Neuronal stem cell (in vitro differentiated cells): ENCODE results near the gene SLC12A6.
"Not testable (repeated sequence)": the region's sequence is repeated elsewhere in the genome, so short reads cannot be mapped to it uniquely, and the experiment has no call there.

ENCODE experiments used
- DNase-seq: peaks from one replicate; pipeline ENCODE4 v3.0.0-alpha.2; 2013; ENCODE audit warnings: low spot score
- H2AFZ ChIP-seq: one replicate; pipeline ENCODE4 v1.6.1; 2013; ENCODE audit warnings: mild to moderate bottlenecking, low read length, inconsistent platforms
- H2AK5ac ChIP-seq: 2 replicates; pipeline ENCODE4 v1.6.1; 2013; ENCODE audit warnings: low read depth, mild to moderate bottlenecking, inconsistent platforms, low read length, moderate library complexity, mixed read lengths
- H2BK120ac ChIP-seq: 2 replicates; pipeline ENCODE4 v1.6.1; 2013; ENCODE audit warnings: low read depth, mild to moderate bottlenecking, inconsistent platforms, low read length, moderate library complexity, mixed read lengths
- H2BK12ac ChIP-seq: one replicate; pipeline ENCODE4 v1.6.1; 2013; ENCODE audit warnings: low read length, inconsistent platforms
- H2BK15ac ChIP-seq: 2 replicates; pipeline ENCODE4 v1.6.1; 2013; ENCODE audit warnings: mild to moderate bottlenecking, low read length, inconsistent platforms, mixed read lengths
- H2BK5ac ChIP-seq: one replicate; pipeline ENCODE4 v1.6.1; 2013; ENCODE audit warnings: inconsistent platforms, mild to moderate bottlenecking, low read length, moderate library complexity
- H3K14ac ChIP-seq: one replicate; pipeline ENCODE4 v1.6.1; 2013; ENCODE audit warnings: low read length, inconsistent platforms
- H3K18ac ChIP-seq: 2 replicates; pipeline ENCODE4 v1.6.1; 2013; ENCODE audit warnings: low read length, inconsistent platforms
- H3K23ac ChIP-seq: 2 replicates; pipeline ENCODE4 v1.6.1; 2013; ENCODE audit warnings: low read depth, mild to moderate bottlenecking, mixed read lengths, low read length, inconsistent platforms; ENCODE audit not compliant: poor library complexity
- H3K27ac ChIP-seq: replicated peaks from 3 replicates; pipeline ENCODE4 v1.5.1; 2013; ENCODE audit warnings: low read length, inconsistent platforms
- H3K27me3 ChIP-seq, 3 experiments: 2 replicates each; pipeline ENCODE4 v1.6.1; 2013; ENCODE audit warnings: low read length in 3 of 3, mild to moderate bottlenecking in 2 of 3, inconsistent platforms in 1 of 3, low read depth in 1 of 3, mixed read lengths in 1 of 3, moderate library complexity in 1 of 3; ENCODE audit not compliant: control insufficient read depth in 3 of 3, insufficient read depth in 3 of 3
- H3K36me3 ChIP-seq, 2 donors: replicated peaks in 1 of 2; 2 replicates each; pipeline ENCODE4 v1.6.1; 2013; ENCODE audit warnings: low read length in 2 of 2; ENCODE audit not compliant: control insufficient read depth in 2 of 2, insufficient read depth in 2 of 2
- H3K4ac ChIP-seq: 2 replicates; pipeline ENCODE4 v1.6.1; 2013; ENCODE audit warnings: inconsistent platforms, mild to moderate bottlenecking, low read length, moderate library complexity
- H3K4me1 ChIP-seq, 2 donors: 1 replicate in 1 of 2; 2 replicates in 1 of 2; pipeline ENCODE4 v1.6.1; 2013; ENCODE audit warnings: low read length in 2 of 2, low read depth in 1 of 2; ENCODE audit not compliant: control insufficient read depth in 2 of 2, insufficient read depth in 1 of 2
- H3K4me2 ChIP-seq: one replicate; pipeline ENCODE4 v1.6.1; 2013; ENCODE audit warnings: mild to moderate bottlenecking, low read length, inconsistent platforms; ENCODE audit not compliant: insufficient read depth, poor library complexity, severe bottlenecking
- H3K4me3 ChIP-seq, 2 donors: 2 replicates each; pipeline ENCODE4 v1.5.1; 2013; ENCODE audit warnings: low read length in 2 of 2, mild to moderate bottlenecking in 2 of 2, inconsistent platforms in 1 of 2, moderate library complexity in 1 of 2
- H3K79me1 ChIP-seq: one replicate; pipeline ENCODE4 v1.6.1; 2013; ENCODE audit warnings: low read depth, mild to moderate bottlenecking, inconsistent platforms, low read length, moderate library complexity
- H3K9ac ChIP-seq: one replicate; pipeline ENCODE4 v1.6.1; 2013; ENCODE audit warnings: mild to moderate bottlenecking, low read depth, low read length, inconsistent platforms; ENCODE audit not compliant: poor library complexity
- H3K9me3 ChIP-seq, 2 donors: replicated peaks in 1 of 2; 2 replicates each; pipeline versions ENCODE3 to v1.6.1; 2013; ENCODE audit warnings: low read length in 2 of 2, mild to moderate bottlenecking in 2 of 2, inconsistent platforms in 1 of 2, low read depth in 1 of 2, mixed read lengths in 1 of 2, moderate library complexity in 1 of 2; ENCODE audit not compliant: control insufficient read depth in 2 of 2, insufficient read depth in 1 of 2
- H4K8ac ChIP-seq: one replicate; pipeline ENCODE4 v1.6.1; 2013; ENCODE audit warnings: low read depth, mild to moderate bottlenecking, inconsistent platforms, low read length, moderate library complexity
- H4K91ac ChIP-seq: one replicate; pipeline ENCODE4 v1.6.1; 2013; ENCODE audit warnings: low read length, low read depth, mild to moderate bottlenecking, inconsistent platforms; ENCODE audit not compliant: poor library complexity
- WGBS, 2 donors: extraction: QIAGEN DNeasy Blood & Tissue Kit; methylation state at CpG; one replicate each; pipeline ENCODE4 v1.1.7; 2013; ENCODE audit warnings: missing lambda C conversion rate in 2 of 2, mixed read lengths in 1 of 2; ENCODE audit not compliant: insufficient read length in 2 of 2, insufficient replicate concordance in 1 of 2; ENCODE audit errors: extremely low coverage in 2 of 2; 5-methylcytosine and 5-hydroxymethylcytosine counted together

The SLC12A6 gene

GRCh38 chr15:34193272-34193671 is 144.3 kb downstream of the SLC12A6 start:
- not testable (repeated sequence) for H2AK5ac ChIP-seq, H4K8ac ChIP-seq, H3K27me3 ChIP-seq, H3K79me1 ChIP-seq, H2BK12ac ChIP-seq, H3K4me3 ChIP-seq, H3K18ac ChIP-seq, H2BK15ac ChIP-seq, H2AFZ ChIP-seq, H4K91ac ChIP-seq, H2BK5ac ChIP-seq, DNase-seq, H3K4me2 ChIP-seq, H3K27ac ChIP-seq, H2BK120ac ChIP-seq, H3K4ac ChIP-seq, H3K9ac ChIP-seq, H3K23ac ChIP-seq, H3K4me1 ChIP-seq, H3K9me3 ChIP-seq, H3K14ac ChIP-seq
- no CpG with 5 or more reads among the region's 7 CpGs for WGBS, 2 donors
- H3K36me3 ChIP-seq = peaks cover 2 to 29% of the 10 kb centered on the region in 2 donors

- Histone ChIP-seq H2BK120ac (no peak overlapping the region), H3K4ac (no peak overlapping the region), H3K18ac (no peak overlapping the region), H3K23ac (no peak overlapping the region), H3K4me2 (no peak overlapping the region), H3K4me1 (no peaks in the 10 kb centered on the region), H2BK15ac (no peak overlapping the region), H3K36me3 (peaks cover 3 to 34% of the 10 kb centered on the region in 2 donors), H3K27me3 (no peaks in the 10 kb centered on the region), H3K9me3 (peaks cover 0 to 25% of the 10 kb centered on the region in 2 donors), H3K79me1 (peaks cover 7% of the 10 kb centered on the region), H3K14ac (no peak overlapping the region), H3K27ac (no peak overlapping the region), H2BK5ac (no peak overlapping the region), H2AFZ (no peak overlapping the region), H2AK5ac (no peak overlapping the region), H4K91ac (no peak overlapping the region), H2BK12ac (no peak overlapping the region), H4K8ac (no peak overlapping the region), H3K4me3 (no peak overlapping the region), H3K9ac (no peak overlapping the region)
- no CpG with 5 or more reads among the region's 5 CpGs for WGBS, 2 donors
- DNase-seq = no peak
These were observed 148.9 kb downstream of the SLC12A6 start for GRCh38 chr15:34188711-34189110.

- H2BK15ac ChIP-seq = no peak overlapping the region
- H2BK5ac ChIP-seq = no peak overlapping the region
- peaks cover 3 to 29% of the 10 kb centered on the region in 2 donors for H3K36me3 ChIP-seq
- H3K9me3 ChIP-seq = peaks cover 0 to 25% of the 10 kb centered on the region in 2 donors
- H3K9ac ChIP-seq = no peak overlapping the region
- H3K4me3 ChIP-seq = no peak overlapping the region
- WGBS, 2 donors = no CpG with 5 or more reads among the region's 4 CpGs
- H4K8ac ChIP-seq = no peak overlapping the region
- H3K14ac ChIP-seq = no peak overlapping the region
- H3K18ac ChIP-seq = no peak overlapping the region
- H2BK120ac ChIP-seq = no peak overlapping the region
- peaks cover 7% of the 10 kb centered on the region for H3K79me1 ChIP-seq
- H3K4me2 ChIP-seq = no peak overlapping the region
- no peaks in the 10 kb centered on the region for H3K4me1 ChIP-seq
- H3K4ac ChIP-seq = no peak overlapping the region
- no peak overlapping the region for H3K23ac ChIP-seq
- H2BK12ac ChIP-seq = no peak overlapping the region
- no peak overlapping the region for H2AFZ ChIP-seq
- no peak for DNase-seq
- H4K91ac ChIP-seq = no peak overlapping the region
- no peaks in the 10 kb centered on the region for H3K27me3 ChIP-seq
- no peak overlapping the region for H2AK5ac ChIP-seq
- no peak overlapping the region for H3K27ac ChIP-seq
These were observed 151.9 kb downstream of the SLC12A6 start for GRCh38 chr15:34185666-34186065.

GRCh38 chr15:34182942-34183341 is 154.6 kb downstream of the SLC12A6 start:
- Histone ChIP-seq H3K4me2 (no peak overlapping the region), H2BK12ac (no peak overlapping the region), H4K91ac (no peak overlapping the region), H2BK15ac (no peak overlapping the region), H2AFZ (no peak overlapping the region), H2BK5ac (no peak overlapping the region), H3K18ac (no peak overlapping the region), H3K23ac (no peak overlapping the region), H3K9ac (no peak overlapping the region), H3K9me3 (peaks cover 0 to 18% of the 10 kb centered on the region in 2 donors), H3K4me3 (no peak overlapping the region), H3K4ac (no peak overlapping the region), H3K36me3 (peaks cover 3 to 28% of the 10 kb centered on the region in 2 donors), H2BK120ac (no peak overlapping the region), H3K27ac (no peak overlapping the region), H2AK5ac (no peak overlapping the region), H3K27me3 (no peaks in the 10 kb centered on the region), H3K79me1 (peaks cover 7% of the 10 kb centered on the region), H3K14ac (no peak overlapping the region), H4K8ac (no peak overlapping the region), H3K4me1 (no peaks in the 10 kb centered on the region)
- WGBS, 2 donors = no CpG with 5 or more reads among the region's 4 CpGs
- DNase-seq = no peak
